SK-N-SH treated with all-trans-retinoic acid at 6 μM for 48 hours (cell line): Measurements from ENCODE around the gene RAB35.

Experiments used
- ARNTL ChIP-seq: fragments of 450-650 bp; formaldehyde crosslinking; IDR thresholded peaks from 2 replicates; pipeline ENCODE4 v1.5.0; 2020; ENCODE audit warnings: low read depth, mild to moderate bottlenecking, moderate library complexity, borderline replicate concordance
- BACH2 ChIP-seq: fragments of 250-450 bp; sonication (Bioruptor Pico); IDR thresholded peaks from 2 replicates; pipeline ENCODE4 v1.9.0; 2021; ENCODE audit warnings: mild to moderate bottlenecking, borderline replicate concordance
- CSDC2 ChIP-seq: fragments of 250-450 bp; sonication (Bioruptor Pico); IDR thresholded peaks from 2 replicates; pipeline ENCODE4 v1.5.0; 2020; ENCODE audit warnings: mild to moderate bottlenecking, moderate library complexity
- ESRRG ChIP-seq: fragments of 250-450 bp; sonication (Bioruptor Pico); IDR thresholded peaks from 2 replicates; pipeline ENCODE4 v1.6.1; 2021; ENCODE audit warnings: mild to moderate bottlenecking
- GLIS3 ChIP-seq: fragments of 250-450 bp; sonication (Bioruptor Pico); IDR thresholded peaks from 2 replicates; pipeline ENCODE4 v1.5.0; 2020; ENCODE audit warnings: mild to moderate bottlenecking, moderate library complexity
- PPARA ChIP-seq: fragments of 250-450 bp; sonication (Bioruptor Pico); IDR thresholded peaks from 2 replicates; pipeline ENCODE4 v1.5.0; 2020; ENCODE audit warnings: mild to moderate bottlenecking, borderline replicate concordance
- RARB ChIP-seq: fragments of 250-450 bp; sonication (Bioruptor Pico); IDR thresholded peaks from 2 replicates; pipeline ENCODE4 v1.8.0; 2021; ENCODE audit warnings: mild to moderate bottlenecking, moderate library complexity
- ZC3H10 ChIP-seq: fragments of 250-450 bp; sonication (Bioruptor Pico); IDR thresholded peaks from 2 replicates; pipeline ENCODE4 v1.5.1; 2021; ENCODE audit warnings: mild to moderate bottlenecking, moderate library complexity
- ZFP3 ChIP-seq: fragments of 250-450 bp; sonication (Bioruptor Pico); IDR thresholded peaks from 2 replicates; pipeline ENCODE4 v1.5.0; 2020; ENCODE audit warnings: mild to moderate bottlenecking, moderate library complexity
- ZFP30 ChIP-seq: fragments of 450-650 bp; formaldehyde crosslinking; IDR thresholded peaks from 2 replicates; pipeline ENCODE4 v1.5.0; 2022; ENCODE audit warnings: mild to moderate bottlenecking, moderate library complexity
- ZNF565 ChIP-seq: fragments of 450-650 bp; formaldehyde crosslinking; conservative IDR thresholded peaks from 2 replicates; pipeline ENCODE4 v1.5.0; 2020; ENCODE audit warnings: low read depth, mild to moderate bottlenecking, moderate library complexity
- TF ChIP-seq, protein P1 (sequence below): fragments of 250-450 bp; sonication (Bioruptor Pico); IDR thresholded peaks from 2 replicates; pipeline ENCODE4 v1.5.0; 2020; ENCODE audit warnings: mild to moderate bottlenecking, moderate library complexity
- TF ChIP-seq, protein P2 (sequence below): fragments of 250-450 bp; sonication (Bioruptor Pico); IDR thresholded peaks from 2 replicates; pipeline ENCODE4 v1.5.1; 2021; ENCODE audit warnings: mild to moderate bottlenecking, moderate library complexity
- TF ChIP-seq, protein P3 (sequence below): fragments of 250-450 bp; sonication (Bioruptor Pico); IDR thresholded peaks from 2 replicates; pipeline ENCODE4 v1.5.1; 2020; ENCODE audit warnings: low read depth, mild to moderate bottlenecking, moderate library complexity

DNA sequence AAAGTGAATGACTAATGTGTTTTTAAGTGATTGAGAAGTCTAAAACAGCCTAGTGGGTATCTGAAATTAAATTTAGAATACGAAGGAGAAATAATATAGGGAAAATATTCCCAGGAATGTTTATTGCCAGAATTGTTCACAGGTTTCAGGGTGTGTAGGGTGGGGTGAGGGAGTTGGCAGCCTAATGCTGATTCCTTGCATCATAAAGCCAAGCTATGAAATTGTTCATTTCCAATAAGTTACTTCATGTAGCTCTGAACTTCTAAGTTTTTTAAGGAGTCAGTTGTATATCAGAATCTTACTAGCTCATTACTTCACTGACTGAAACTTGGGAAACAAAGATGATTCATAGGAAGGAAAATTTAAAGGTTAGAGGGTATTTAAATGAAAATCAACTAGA is 56.4 kb downstream of the RAB35 start:
- TF ChIP-seq, protein P1, sequence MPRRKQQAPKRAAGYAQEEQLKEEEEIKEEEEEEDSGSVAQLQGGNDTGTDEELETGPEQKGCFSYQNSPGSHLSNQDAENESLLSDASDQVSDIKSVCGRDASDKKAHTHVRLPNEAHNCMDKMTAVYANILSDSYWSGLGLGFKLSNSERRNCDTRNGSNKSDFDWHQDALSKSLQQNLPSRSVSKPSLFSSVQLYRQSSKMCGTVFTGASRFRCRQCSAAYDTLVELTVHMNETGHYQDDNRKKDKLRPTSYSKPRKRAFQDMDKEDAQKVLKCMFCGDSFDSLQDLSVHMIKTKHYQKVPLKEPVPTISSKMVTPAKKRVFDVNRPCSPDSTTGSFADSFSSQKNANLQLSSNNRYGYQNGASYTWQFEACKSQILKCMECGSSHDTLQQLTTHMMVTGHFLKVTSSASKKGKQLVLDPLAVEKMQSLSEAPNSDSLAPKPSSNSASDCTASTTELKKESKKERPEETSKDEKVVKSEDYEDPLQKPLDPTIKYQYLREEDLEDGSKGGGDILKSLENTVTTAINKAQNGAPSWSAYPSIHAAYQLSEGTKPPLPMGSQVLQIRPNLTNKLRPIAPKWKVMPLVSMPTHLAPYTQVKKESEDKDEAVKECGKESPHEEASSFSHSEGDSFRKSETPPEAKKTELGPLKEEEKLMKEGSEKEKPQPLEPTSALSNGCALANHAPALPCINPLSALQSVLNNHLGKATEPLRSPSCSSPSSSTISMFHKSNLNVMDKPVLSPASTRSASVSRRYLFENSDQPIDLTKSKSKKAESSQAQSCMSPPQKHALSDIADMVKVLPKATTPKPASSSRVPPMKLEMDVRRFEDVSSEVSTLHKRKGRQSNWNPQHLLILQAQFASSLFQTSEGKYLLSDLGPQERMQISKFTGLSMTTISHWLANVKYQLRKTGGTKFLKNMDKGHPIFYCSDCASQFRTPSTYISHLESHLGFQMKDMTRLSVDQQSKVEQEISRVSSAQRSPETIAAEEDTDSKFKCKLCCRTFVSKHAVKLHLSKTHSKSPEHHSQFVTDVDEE (CRISPR knock-in tag), result no peak
- TF ChIP-seq CSDC2 (CRISPR knock-in tag) (no peak), PPARA (CRISPR knock-in tag) (no peak), ESRRG (CRISPR knock-in tag) (no peak), RARB (no peak), ZNF565 (no peak), ARNTL (no peak), ZFP3 (no peak), ZC3H10 (CRISPR knock-in tag) (no peak), BACH2 (CRISPR knock-in tag) (no peak), GLIS3 (no peak), ZFP30 (CRISPR knock-in tag) (no peak)
- TF ChIP-seq, protein P2, sequence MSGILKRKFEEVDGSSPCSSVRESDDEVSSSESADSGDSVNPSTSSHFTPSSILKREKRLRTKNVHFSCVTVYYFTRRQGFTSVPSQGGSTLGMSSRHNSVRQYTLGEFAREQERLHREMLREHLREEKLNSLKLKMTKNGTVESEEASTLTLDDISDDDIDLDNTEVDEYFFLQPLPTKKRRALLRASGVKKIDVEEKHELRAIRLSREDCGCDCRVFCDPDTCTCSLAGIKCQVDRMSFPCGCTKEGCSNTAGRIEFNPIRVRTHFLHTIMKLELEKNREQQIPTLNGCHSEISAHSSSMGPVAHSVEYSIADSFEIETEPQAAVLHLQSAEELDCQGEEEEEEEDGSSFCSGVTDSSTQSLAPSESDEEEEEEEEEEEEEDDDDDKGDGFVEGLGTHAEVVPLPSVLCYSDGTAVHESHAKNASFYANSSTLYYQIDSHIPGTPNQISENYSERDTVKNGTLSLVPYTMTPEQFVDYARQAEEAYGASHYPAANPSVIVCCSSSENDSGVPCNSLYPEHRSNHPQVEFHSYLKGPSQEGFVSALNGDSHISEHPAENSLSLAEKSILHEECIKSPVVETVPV (CRISPR knock-in tag), result no peak
- TF ChIP-seq, protein P3, sequence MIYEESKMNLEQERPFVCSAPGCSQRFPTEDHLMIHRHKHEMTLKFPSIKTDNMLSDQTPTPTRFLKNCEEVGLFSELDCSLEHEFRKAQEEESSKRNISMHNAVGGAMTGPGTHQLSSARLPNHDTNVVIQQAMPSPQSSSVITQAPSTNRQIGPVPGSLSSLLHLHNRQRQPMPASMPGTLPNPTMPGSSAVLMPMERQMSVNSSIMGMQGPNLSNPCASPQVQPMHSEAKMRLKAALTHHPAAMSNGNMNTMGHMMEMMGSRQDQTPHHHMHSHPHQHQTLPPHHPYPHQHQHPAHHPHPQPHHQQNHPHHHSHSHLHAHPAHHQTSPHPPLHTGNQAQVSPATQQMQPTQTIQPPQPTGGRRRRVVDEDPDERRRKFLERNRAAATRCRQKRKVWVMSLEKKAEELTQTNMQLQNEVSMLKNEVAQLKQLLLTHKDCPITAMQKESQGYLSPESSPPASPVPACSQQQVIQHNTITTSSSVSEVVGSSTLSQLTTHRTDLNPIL (CRISPR knock-in tag), result no peak
